Measurements from ENCODE around the gene MMS19.
"Not testable (repeated sequence)": the region's sequence is repeated elsewhere in the genome, so short reads cannot be mapped to it uniquely, and the experiment has no call there.

The MMS19 gene

DNA sequence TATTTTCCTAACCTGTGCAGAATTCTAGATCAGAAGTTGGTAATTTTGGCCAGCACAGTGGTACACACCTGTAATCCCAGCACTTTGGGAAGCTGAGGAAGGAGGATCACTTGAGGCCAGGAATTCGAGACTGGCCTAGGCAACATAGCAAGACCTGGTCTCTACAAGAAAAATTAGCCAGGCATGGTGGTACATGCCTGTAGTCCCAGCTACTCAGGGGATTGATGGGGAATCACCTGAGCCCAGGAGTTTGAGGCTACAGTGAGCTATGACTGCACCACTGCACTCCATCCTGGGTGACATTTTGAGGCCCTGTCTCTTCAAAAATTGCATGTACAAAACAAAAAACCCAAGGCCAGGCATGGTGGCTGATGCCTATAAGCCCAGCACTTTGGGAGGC is 63.7 kb downstream of the MMS19 start:
- DNase-seq (ENCODE audit: insufficient read length, low spot score), result no peak
- FAIRE-seq, result no peak

DNA sequence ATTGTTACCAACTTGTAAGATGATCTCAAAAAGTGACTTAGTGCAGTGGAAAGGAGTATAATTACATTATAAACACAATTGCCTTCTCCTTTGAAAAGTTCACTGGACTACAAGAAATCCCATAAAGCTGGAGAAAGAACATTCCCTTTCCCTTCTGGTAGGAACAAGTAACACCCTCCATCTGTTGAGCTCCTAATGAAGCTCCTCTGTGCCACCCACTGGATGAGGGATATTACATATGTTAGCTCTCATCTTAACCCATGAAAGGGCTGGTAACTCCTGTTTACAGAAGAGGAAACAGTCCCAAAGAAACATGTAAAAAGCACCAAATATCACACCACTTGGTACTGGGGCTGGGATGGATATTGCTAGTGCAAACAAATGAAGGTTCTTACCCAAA is 64.2 kb downstream of the MMS19 start:
- DNase-seq (ENCODE audit: insufficient read length, low spot score) (no peak), FAIRE-seq (no peak)

DNA sequence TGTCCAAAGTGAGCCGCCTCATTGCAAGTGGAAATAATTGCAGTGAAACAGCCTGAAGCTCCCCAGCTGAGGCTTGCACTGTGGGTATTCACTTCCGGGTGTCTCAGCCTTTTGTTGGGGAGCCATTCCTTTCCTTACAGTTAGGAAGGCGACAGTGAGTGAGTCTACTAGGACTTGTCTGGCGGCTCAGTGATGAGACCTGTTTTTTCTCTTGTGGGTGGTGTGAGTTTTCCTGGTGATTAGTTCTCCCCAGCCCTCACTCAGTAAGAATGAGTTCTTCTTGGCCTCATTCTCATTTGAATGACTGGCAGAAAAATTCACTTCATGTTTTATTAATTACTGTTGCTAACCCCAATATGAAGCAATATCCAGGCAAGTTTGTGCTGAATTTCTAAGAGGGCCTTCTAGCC is 69.6 kb downstream of the MMS19 start:
- no peak for DNase-seq (ENCODE audit: insufficient read length, low spot score)
- FAIRE-seq, result no peak

DNA sequence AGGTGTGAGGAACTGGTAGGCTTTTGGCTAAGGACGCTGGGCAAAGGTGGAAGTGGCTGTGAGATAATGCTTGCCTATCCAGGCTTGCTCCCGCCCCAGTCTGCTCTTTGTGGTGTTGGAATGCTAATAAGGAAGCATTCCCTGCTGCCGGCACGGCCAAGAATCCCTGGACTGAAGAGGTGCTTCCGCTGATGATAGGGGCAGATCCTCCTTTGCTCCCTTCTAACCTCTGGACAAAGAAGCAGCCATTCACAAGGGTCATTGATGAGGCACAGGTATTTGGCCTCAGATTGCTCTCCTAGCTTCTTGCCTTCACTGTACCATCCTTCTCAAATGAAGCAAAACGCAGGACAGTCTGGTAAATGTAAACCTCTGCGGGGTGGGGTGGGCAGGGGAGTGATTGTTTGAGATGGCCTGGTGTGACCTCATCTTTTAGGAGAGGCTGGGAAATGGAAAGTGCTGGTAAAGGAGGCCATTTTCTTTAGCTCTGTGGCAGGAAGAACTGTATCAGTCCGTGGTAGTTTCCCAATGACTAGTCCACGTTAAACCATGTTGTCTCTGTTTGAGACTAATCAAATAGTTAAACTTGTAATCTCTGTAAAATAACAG is 70.5 kb downstream of the MMS19 start:
- DNase-seq (ENCODE audit: insufficient read length, low spot score) (no peak), FAIRE-seq (peak; percentile 11)

DNA sequence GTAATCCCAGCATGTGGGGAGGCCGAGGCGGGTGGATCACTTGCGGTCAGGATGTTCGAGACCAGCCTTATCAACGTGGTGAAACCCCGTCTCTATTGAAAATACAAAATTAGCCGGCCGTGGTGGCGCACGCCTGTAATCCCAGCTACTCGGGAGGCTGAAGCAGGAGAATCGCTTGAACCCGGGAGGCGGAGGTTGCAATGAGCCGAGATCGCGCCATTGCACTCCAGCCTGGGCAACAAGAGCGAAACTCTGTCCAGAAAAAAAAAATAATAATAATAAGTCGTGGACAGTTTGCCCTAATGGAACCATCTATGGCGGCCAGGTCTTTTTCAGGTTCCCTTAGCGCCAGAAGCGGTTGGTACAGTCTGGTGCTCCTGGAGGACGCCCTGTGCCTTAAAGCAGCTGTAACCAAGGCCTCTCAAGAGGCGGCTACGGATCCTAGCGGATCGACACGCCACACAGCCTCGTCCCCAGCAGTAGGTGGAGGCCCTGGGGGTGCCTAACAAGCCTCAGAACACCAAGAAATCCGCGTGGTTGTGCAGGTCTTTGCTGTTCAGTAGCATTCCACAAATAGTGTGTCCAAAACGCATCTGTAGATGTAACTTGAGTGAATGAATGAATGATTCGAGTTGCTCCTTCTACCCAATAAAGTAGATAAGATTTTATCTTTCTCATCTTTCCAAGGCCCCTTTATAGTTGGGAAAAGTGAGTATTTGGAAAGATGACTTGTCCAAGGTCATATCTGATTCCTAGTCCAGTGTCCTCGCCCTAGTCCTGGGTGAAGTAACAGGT is 71.2 kb downstream of the MMS19 start:
- no peak for DNase-seq (ENCODE audit: insufficient read length, low spot score)
- no peak for FAIRE-seq

DNA sequence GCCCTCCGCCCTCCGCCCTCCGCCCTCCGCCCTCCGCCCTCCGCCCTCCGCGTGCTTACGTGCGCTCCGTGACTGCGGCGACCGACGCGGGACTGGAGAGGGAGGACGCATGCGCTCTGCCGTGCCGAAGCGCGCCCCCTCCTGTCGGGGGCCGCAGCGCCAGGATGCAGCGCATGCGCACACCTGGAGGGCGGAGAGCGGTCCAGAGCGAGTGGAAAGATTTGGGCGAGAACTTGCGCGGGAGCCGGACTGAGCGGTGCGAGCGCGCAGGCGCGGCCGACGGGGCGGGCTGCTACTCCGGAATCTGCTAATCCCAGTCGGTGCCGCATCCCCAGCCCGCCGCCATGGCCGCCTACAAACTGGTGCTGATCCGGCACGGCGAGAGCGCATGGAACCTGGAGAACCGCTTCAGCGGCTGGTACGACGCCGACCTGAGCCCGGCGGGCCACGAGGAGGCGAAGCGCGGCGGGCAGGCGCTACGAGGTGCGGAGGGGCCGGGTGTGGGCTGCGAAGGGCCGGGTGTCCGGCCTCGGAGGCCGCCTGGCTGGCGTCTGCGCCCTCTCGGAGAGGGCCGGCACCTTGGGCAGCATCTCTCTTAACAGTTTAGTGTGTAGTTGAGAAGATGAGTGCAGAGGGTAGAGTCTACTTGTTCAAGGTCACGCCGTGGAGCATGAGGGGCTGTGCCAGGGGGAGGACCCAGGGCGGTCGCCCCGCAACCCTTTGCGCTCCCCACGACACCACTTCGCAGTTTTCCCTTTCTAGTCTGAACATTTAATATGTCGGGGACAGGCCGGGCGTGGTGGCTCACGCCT is 72.1 kb downstream of the MMS19 start, which contains the start of gene PGAM1:
PGAM1 (plus strand) TSS at position 228 of the 812 bp plus-strand sequence; CDS start at position 345, 117 bp downstream.
- FAIRE-seq (peak; percentile 84), DNase-seq (ENCODE audit: insufficient read length, low spot score) (peak; percentile 98)

DNA sequence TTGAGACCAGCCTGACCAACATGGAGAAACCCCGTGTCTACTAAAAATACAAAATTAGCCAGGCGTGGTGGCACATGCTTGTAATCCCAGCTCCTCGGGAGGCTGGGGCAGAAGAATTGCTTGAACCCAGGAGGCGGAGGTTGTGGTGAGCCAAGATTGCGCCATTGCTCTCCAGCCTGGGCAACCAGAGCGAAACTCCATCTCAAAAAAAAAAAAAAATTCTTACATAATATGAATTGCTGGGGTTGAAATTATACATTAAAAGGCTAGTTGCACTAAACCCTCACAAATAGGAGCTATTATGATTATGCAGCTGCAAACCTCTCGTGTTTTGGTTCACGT is 74.5 kb downstream of the MMS19 start:
- not testable (repeated sequence) for DNase-seq (ENCODE audit: insufficient read length, low spot score); FAIRE-seq

DNA sequence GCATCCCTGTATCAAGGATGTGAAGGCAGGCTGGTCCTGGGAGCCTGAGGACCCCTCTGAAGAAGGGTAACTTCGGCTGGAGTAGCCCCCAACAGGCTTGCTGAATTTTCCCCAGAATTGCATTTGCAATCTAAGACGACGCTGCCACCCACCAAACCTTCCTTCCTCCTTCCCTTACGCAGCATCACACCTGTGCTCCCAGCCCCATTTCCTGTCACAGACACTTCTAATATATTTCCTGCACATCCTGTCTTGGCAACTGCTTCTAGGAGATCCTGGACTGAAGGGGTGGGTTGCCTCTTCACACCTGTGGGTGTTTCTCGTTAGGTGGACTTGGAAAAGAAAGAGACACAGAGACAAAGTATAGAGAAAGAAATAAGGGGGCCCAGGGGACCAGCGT is 81.7 kb downstream of the MMS19 start:
- FAIRE-seq, result no peak
- DNase-seq (ENCODE audit: insufficient read length, low spot score), result no peak

DNA sequence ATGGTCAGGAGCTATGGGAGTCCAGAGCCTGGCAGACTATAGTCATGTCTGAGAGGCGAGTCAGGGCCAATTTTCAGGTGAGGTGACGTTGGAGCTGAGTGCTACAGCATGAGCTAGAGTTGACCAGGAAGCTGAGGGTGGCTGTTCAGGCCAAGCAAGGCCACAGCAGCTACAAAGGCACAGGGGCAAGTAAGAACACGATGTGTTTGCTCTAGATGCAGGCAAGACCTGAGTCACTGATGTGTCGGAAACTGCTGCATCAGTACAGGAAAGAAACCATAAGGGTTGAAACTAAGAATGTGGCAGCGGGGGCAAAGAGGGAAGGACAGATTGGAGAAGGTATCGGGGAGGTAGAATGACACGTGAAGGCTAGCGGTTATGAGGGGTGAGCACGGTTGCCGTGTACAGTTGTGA is 85.3 kb downstream of the MMS19 start:
- no peak for FAIRE-seq
- DNase-seq (ENCODE audit: insufficient read length, low spot score), result no peak

DNA sequence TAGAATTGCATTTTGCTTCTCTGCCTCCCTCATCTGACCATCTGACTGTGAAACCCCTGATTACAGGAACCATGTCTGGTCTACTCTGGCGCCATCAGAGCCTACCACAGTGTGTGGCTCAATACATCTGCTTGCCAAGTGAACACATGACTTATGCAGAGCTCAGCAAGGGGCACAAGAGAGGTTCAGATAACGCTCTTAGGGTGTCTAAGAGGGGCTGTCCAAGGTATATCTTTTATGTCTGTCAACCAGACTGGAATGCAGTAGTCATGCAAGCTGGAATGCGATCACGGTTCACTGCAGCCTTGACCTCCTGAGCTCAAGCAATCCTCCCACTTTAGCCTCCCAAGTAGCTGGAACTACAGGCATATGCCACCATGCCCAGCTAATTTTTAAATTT is 86.8 kb downstream of the MMS19 start:
- FAIRE-seq (no peak), DNase-seq (ENCODE audit: insufficient read length, low spot score) (no peak)

DNA sequence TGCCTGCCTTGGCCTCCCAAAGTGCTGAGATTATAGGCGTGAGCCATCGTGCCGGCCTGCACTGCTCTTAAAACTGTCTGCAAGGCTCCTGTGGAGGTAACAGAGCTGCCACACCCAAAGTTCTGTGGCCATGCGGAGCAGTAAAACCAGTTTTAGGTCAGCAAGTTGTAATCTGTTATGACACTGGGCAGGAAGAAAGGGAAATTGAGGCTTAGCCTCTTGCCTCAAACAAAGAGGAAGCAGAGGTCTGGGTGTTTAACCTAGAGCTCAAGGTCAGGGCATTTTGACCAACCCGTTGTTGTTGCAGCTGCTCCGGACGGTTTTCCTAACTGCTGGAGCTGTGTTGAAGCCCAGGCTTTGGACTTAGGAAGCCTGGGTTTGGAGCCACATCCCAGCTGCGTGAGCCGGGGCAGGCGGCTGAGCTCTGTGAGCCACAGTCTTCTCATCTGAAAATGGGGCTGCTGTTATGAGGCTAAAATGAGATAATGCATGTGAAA is 89.7 kb downstream of the MMS19 start:
- FAIRE-seq (no peak), DNase-seq (ENCODE audit: insufficient read length, low spot score) (no peak)
